ENCODE results near the gene COQ10A.
"Not testable (repeated sequence)": the region's sequence is repeated elsewhere in the genome, so short reads cannot be mapped to it uniquely, and the experiment has no call there.

Gene COQ10A

DNA sequence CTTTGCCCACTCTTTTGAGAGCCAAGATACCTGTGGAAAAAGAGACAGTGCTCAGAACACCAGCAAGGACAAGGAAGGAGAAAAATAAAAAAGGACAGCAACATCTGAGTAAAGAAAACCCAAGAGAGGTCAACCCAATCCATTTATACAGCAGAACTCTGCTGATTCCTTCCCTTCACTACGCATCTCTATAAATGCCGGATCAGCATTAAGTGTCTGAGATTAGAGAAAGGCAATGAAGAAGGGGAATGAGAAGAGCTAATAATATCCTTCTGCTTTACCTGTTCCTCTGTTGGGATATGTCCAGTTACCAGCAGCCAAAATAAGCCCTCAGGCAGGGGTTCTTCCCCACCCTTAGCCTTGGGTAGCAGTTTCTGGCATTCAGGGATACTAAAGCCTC is 15.8 kb downstream of the COQ10A start:
- no peak for DNase-seq

DNA sequence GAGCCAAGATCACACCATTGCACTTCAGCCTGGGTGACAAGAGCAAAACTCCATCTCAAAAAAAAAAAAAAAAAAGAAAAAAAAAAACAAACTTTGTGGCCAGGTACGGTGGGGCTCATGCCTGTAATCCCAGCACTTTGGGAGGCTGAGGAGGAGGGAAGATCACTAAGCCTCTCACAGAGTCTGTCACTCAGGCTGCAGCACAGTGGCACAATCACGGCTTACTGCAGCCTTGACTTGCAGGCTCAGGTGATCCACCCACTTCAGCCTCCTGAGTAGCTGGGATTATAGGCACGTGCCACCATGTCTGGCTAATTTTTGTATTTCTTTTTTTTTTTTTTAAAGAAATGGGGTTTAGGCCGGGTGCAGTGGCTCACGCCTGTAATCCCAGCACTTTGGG is 17.5 kb downstream of the COQ10A start:
- DNase-seq: not testable (repeated sequence)

GRCh38 chr12:56286044-56286830 is 19.5 kb downstream of the COQ10A start:
- no peak for DNase-seq

DNA sequence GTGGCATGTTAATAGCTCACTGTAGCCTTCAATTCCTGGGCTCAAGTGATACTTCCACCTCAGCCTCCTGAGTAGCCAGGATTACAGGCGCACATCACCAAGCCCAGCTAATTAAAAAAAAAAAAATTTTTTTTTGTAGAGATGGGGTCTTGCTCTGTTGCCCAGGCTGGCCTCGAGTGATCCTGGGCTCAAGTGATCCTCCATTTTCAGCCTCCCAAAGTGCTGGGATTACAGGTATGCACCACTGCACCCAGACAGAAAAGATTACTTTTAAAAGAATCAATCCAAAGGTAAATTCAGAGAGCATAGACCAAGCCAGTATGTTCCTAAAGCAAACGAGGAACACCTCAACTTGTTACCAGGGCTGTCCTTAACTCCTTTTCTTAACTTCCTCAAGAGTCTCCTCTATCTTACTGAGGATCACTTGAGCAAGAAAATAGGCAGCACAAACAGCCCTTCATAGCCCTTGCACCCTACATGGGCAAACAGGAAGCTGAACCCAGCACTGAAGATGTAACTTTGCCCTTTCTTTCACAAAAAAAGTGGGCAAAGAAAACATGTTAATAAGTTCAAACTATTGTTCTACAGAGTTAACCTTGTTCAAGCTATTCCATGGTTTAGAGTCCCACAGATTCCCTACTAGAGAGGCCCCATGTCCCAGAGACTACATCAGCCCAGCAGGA is 22.1 kb downstream of the COQ10A start:
- DNase-seq: no peak

GRCh38 chr12:56293795-56294194 is 27.1 kb downstream of the COQ10A start:
- DNase-seq: no peak

DNA sequence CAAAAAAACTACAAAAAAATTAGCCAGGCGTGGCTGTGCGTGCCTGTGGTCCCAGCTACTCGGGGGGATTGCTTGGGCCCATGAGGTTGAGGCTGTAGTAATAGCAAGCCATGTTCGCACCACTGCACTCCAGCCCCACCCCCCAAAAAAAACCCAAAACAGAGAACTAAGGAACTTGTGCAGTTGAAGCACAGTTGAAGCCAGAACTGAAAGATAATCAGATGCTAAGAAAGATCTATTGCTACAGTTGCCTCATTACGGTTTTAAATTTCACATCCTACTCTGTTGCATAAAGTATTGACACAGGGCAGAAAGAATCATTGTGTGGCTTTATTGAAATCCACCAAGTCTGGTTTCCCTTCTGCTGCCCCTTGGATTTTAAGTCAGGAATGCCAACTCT is 29.6 kb downstream of the COQ10A start:
- no peak for DNase-seq

DNA sequence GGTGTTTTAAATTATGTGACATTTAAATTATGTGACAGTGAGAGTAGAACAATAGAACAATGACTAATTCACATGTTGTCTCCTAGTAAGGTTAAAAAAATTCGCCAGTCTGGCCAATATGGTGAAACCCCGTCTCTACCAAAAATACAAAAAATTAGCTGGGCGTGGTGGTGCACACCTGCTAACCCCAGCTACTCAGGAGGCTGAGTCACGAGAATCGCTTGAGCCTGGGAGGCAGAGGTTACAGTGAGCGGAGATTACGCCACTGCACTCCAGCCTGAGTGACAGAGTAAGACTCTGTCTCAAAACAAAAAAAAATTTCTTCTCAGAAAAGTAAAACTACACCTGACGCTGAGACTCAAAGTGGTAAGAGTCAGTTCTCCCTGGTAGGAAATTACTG is 30.7 kb downstream of the COQ10A start:
- DNase-seq: no peak

DNA sequence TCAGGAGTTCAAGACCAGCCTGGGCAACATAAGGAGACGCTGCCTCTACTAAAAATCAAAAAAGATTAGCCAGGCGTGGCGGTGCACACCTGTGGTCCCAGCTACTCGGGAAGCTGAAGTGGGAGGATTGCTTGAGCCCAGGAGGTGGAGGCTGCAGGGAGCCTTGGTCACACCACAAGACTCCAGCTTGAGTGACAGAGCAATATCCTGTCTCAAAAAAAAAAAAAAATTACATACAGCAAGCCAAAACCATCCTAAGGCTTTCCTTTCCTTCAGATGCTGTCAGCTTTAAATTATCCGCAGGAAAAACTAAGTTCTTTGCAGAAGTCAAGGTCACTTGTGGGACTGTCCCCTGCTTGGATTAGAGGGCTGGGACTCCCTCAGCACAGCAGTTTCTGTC is 32.1 kb downstream of the COQ10A start:
- no peak for DNase-seq

DNA sequence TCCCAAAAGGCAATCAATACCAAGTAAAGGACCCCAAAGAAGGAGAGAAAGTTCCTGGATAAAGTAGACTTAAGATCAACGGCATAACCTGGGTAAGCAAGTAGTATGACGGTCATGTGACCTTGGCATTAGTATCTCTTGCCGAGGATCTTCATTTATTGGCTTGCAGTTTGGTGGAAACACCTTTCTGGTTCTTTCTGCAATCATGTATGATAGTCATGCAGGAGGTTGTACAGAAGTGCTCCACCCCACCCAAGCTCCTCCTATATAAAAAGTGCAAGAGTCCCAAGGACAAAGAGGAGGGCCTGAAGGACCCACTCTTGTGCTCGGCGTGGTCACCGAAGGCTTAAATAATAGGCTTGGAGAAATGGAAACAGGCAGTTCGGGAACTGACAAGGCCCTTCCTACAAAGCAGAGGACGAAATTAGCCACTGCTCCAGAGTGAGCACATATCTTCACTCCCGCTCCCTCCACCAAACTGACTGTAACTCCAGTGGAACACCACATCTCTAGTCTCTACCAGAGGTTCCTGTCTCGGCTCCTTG is 32.6 kb downstream of the COQ10A start:
- DNase-seq: no peak

- DNase-seq: peak; percentile 63
Observed at GRCh38 chr12:56299853-56300643, 33.3 kb downstream of the COQ10A start, which contains the start of gene CS. TSS of gene CS (minus strand) at chr12:56300330. CDS start at chr12:56300201, 129 bp downstream.

DNA sequence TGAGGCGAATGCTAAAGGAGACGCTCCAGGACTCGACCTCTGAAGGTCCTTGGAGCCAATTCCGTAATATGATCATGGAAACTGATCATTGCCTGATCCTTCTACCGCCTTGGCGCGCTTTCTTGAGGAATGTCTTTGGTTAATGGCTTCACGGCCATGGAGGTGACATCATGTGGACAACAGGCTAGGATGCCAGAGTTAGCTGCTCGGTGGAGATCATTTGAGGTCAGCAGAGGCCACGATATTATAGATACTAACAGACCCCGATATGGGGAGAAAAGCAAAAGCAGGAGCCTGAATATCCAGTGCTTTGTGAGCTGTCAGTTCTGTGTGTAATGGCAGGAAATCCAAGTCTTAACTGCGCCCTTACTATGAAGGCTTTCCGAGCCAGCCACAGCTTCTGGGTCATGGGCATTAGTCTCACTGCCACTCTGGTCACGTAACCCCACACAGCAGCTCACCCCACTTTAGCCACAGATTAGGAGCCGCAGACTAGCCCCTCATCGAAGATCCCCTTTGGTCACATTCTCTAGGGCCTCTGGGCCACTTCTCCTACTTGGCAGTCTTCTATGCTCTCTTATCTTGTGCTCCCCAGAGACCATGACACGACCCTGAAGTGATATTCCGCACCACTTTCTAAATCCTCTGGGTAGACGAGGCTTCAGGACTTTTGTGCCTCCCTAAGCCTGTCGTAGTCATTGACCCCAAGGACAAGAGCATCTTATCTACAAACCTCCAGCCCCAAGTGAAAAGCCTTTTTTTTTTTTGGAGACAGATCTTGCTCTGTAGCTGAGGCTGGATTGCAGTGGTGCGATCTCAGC is 34.1 kb downstream of the COQ10A start:
- no peak for DNase-seq

- DNase-seq: no peak
Observed at GRCh38 chr12:56304276-56304675, 37.5 kb downstream of the COQ10A start.

- no peak for DNase-seq
Observed at GRCh38 chr12:56304872-56305590, 38.3 kb downstream of the COQ10A start.

GRCh38 chr12:56307221-56307965 is 40.7 kb downstream of the COQ10A start:
- DNase-seq: no peak

DNA sequence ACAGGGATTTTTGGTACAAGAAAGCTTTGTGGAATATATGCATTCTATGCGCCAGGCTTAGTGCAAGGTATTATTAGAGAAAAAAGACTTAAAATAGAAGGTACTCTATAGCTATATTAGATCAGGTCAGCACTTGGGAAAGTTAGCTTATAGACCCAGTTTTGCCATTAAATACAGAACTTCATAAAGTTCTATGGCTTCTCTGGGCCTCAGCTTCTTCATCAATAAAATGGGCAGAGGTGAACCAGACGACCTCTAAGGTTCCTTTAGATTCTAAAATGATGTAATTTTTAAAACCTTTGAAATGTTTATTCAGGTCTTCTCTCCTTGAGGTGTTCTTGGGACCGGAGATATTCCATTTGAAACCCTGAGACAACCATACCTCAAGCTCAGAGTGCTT is 42.0 kb downstream of the COQ10A start:
- DNase-seq: no peak

- no peak for DNase-seq
Observed at GRCh38 chr12:56311003-56311402, 44.3 kb downstream of the COQ10A start.

- no peak for DNase-seq
Observed at GRCh38 chr12:56315249-56315621, 48.5 kb downstream of the COQ10A start.

- peak; percentile 76 for DNase-seq
Observed at GRCh38 chr12:56315622-56316473, 49.1 kb downstream of the COQ10A start, which contains the start of gene CNPY2. TSS of gene CNPY2 (minus strand) at chr12:56315988. CDS start at chr12:56315217, 771 bp downstream.

- no peak for DNase-seq
Observed at GRCh38 chr12:56317675-56318074, 50.9 kb downstream of the COQ10A start.

All from 8988T (cell line).